Hepatocyte (in vitro differentiated cells): ENCODE results near the gene CHMP2B. TPM values are rescaled to one million over a fixed set of nuclear protein-coding genes. Genes with fewer than 3 reads are reported as not detected.

Experiments used
- DNase-seq: peaks from one replicate; pipeline ENCODE4 v3.0.0-alpha.2; 2016; ENCODE audit warnings: low spot score
- H2AFZ ChIP-seq: fragments of 200-600 bp; sonication (generic); 2 replicates; pipeline ENCODE4 v1.6.0; 2016; ENCODE audit warnings: antibody characterized with exemption, mild to moderate bottlenecking
- H3K27ac ChIP-seq: fragments of 200-600 bp; sonication (generic); 2 replicates; pipeline ENCODE4 v1.5.1; 2016; ENCODE audit warnings: mild to moderate bottlenecking
- H3K27me3 ChIP-seq: fragments of 200-600 bp; sonication (generic); 2 replicates; pipeline ENCODE4 v1.6.1; 2016
- H3K36me3 ChIP-seq: fragments of 200-600 bp; sonication (generic); replicated peaks from 2 replicates; pipeline ENCODE4 v1.5.1; 2016; ENCODE audit warnings: low read depth; ENCODE audit not compliant: insufficient read depth
- H3K4me1 ChIP-seq: fragments of 200-600 bp; sonication (generic); 2 replicates; pipeline ENCODE4 v1.5.1; 2016; ENCODE audit warnings: mild to moderate bottlenecking, moderate library complexity; ENCODE audit not compliant: insufficient read depth
- H3K4me2 ChIP-seq: fragments of 200-600 bp; sonication (generic); 2 replicates; pipeline ENCODE4 v1.6.0; 2016
- H3K4me3 ChIP-seq: fragments of 200-600 bp; sonication (generic); 2 replicates; pipeline ENCODE4 v1.5.1; 2016; ENCODE audit warnings: mild to moderate bottlenecking
- H3K79me2 ChIP-seq: fragments of 200-600 bp; sonication (generic); 2 replicates; pipeline ENCODE4 v1.6.0; 2017; ENCODE audit warnings: mild to moderate bottlenecking
- H3K9me2 ChIP-seq: fragments of 200-600 bp; sonication (generic); replicated peaks from 2 replicates; pipeline ENCODE4 v1.6.0; 2017; ENCODE audit warnings: mild to moderate bottlenecking; ENCODE audit not compliant: insufficient read depth
- H3K9me3 ChIP-seq: fragments of 200-600 bp; sonication (generic); 2 replicates; pipeline ENCODE4 v1.5.1; 2016; ENCODE audit warnings: low read depth, mild to moderate bottlenecking
- H4K20me1 ChIP-seq: fragments of 200-600 bp; sonication (generic); 2 replicates; pipeline ENCODE4 v1.6.0; 2016; ENCODE audit warnings: mild to moderate bottlenecking; ENCODE audit not compliant: insufficient read depth, poor library complexity, severe bottlenecking
- EZH2 ChIP-seq: fragments of 200-600 bp; sonication (generic); IDR thresholded peaks from 2 replicates; pipeline ENCODE4 v1.6.1; 2016; ENCODE audit warnings: antibody characterized with exemption, mild to moderate bottlenecking, borderline replicate concordance
- EZH2phosphoT487 ChIP-seq: fragments of 200-600 bp; sonication (generic); IDR thresholded peaks from one replicate; pipeline ENCODE4 v1.6.1; 2018; ENCODE audit warnings: antibody characterized with exemption, mild to moderate bottlenecking, low read depth, moderate library complexity; ENCODE audit not compliant: unreplicated experiment, severe bottlenecking
- WGBS: methylation state at CpG from one replicate; pipeline ENCODE4 v1.1.6; 2016; ENCODE audit warnings: low lambda C conversion rate; ENCODE audit errors: missing lambda C conversion rate; 5-methylcytosine and 5-hydroxymethylcytosine counted together
- polyA plus RNA-seq: library from polyadenylated mRNA; unstranded; fragments of >200 nt; fragmentation: Nextera tagmentation; extraction: Ambion mirVana; gene quantifications from 2 replicates; pipeline ENCODE4 v1.2.1, GENCODE V29; 2016
- total RNA-seq: library from RNA; depleted of rRNA; stranded (reverse); fragments of >200 nt; gene quantifications from 2 replicates; pipeline ENCODE4 v1.2.3, GENCODE V29; 2014
- TF ChIP-seq, protein P1 (sequence below): fragments of 200-600 bp; sonication (generic); IDR thresholded peaks from 2 replicates; pipeline ENCODE4 v1.5.1; 2016; ENCODE audit warnings: antibody characterized with exemption, mild to moderate bottlenecking; ENCODE audit not compliant: poor library complexity

The CHMP2B gene
- total and polyA plus RNA-seq, 2 experiments from 2014 or later, result 69.5 to 79.3 TPM

DNA sequence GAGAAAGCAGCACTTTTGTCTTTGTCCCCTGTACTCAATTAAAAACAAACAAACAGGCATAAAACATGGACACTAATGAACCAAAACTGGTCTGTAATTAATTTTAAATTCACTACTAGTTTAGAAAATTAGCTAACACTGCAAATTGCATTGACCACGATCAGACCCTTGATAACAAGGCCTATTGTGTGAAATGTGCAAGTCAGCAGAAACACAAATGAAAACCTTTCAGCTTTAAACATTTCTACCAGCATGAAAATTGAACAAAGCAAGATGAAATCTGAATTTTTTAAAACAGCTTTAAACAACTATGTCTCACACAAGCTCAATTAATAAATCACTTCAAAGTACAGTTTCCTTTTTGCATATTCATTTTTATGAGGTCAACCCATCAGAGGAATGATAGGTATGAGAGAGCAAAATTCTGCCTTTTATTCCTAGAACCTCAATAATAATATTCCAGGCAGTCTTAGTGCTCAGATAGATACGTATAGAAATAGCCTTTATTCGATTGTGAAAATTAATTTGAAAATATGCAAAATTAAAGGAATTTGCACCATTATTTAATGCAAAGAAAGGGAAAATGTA, 27.0 kb upstream of the CHMP2B start:
- Histone ChIP-seq H3K27me3 (no peaks in the 10 kb centered on the region), H3K4me1 (no peaks in the 10 kb centered on the region), H3K27ac (no peak overlapping the region), H3K9me3 (no peaks in the 10 kb centered on the region), H4K20me1 (no peaks in the 10 kb centered on the region), H3K9me2 (no peaks in the 10 kb centered on the region), H3K79me2 (no peaks in the 10 kb centered on the region), H2AFZ (no peak overlapping the region), H3K4me2 (no peak overlapping the region), H3K36me3 (no peaks in the 10 kb centered on the region), H3K4me3 (no peak overlapping the region)
- no peak for DNase-seq
- 87% methylated on average over 3 of the region's 3 CpGs for WGBS
- TF ChIP-seq, protein P1, sequence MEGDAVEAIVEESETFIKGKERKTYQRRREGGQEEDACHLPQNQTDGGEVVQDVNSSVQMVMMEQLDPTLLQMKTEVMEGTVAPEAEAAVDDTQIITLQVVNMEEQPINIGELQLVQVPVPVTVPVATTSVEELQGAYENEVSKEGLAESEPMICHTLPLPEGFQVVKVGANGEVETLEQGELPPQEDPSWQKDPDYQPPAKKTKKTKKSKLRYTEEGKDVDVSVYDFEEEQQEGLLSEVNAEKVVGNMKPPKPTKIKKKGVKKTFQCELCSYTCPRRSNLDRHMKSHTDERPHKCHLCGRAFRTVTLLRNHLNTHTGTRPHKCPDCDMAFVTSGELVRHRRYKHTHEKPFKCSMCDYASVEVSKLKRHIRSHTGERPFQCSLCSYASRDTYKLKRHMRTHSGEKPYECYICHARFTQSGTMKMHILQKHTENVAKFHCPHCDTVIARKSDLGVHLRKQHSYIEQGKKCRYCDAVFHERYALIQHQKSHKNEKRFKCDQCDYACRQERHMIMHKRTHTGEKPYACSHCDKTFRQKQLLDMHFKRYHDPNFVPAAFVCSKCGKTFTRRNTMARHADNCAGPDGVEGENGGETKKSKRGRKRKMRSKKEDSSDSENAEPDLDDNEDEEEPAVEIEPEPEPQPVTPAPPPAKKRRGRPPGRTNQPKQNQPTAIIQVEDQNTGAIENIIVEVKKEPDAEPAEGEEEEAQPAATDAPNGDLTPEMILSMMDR, result no peak
- no peak for TF ChIP-seq EZH2
- TF ChIP-seq EZH2phosphoT487, result no peak

DNA sequence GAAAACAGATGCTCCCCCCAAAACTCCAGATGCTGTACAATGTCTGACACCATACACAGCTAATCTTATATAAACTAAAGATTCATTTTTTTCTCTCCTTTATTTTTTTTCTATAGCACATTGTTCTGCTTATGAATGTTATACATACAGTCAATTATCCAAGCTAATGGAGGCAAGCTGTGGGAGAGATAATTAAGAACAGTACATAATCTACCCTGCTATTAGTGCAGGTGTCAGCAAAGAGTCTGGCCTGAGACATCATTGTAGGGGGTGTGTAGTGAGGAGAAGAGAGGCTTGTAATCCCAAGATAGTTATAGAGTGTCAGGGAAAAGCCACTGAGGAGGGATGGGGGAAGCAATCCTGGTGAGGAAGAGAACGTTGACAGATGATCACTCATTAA, 25.4 kb upstream of the CHMP2B start:
- no peaks in the 10 kb centered on the region for H4K20me1 ChIP-seq
- no peak overlapping the region for H3K27ac ChIP-seq
- H2AFZ ChIP-seq, result no peak overlapping the region
- no peaks in the 10 kb centered on the region for H3K9me3 ChIP-seq
- H3K4me3 ChIP-seq, result no peak overlapping the region
- H3K4me1 ChIP-seq, result no peaks in the 10 kb centered on the region
- TF ChIP-seq, protein P1, result no peak
- TF ChIP-seq EZH2 (no peak), EZH2phosphoT487 (no peak)
- no peaks in the 10 kb centered on the region for H3K27me3 ChIP-seq
- no peak overlapping the region for H3K4me2 ChIP-seq
- H3K36me3 ChIP-seq, result no peaks in the 10 kb centered on the region
- WGBS, result 88% methylated on average over 1 of the region's 1 CpG
- no peak for DNase-seq
- H3K9me2 ChIP-seq, result no peaks in the 10 kb centered on the region
- no peaks in the 10 kb centered on the region for H3K79me2 ChIP-seq

DNA sequence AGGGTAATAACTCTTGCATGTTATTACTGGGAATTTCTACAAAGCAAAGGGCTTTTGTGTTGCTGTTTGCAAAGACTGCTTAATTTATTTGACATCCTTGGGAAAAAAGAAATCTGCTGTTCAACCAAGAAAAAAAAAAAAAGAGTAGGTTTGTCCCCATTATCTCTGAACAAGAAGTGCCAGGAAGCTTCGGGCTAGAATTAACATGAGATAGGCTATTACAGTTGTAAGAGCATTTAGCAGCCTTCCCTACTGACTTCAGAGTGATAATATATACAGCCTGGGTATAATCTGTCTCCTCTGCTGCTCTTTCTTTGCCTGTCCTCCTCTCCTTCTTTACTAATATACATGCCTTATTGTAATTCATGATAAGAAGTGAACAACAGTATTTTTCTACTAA, 23.3 kb upstream of the CHMP2B start:
- no peaks in the 10 kb centered on the region for H3K36me3 ChIP-seq
- no peaks in the 10 kb centered on the region for H3K4me1 ChIP-seq
- no peak overlapping the region for H3K4me3 ChIP-seq
- TF ChIP-seq EZH2, result no peak
- TF ChIP-seq EZH2phosphoT487, result no peak
- TF ChIP-seq, protein P1, result no peak
- H3K27me3 ChIP-seq, result no peaks in the 10 kb centered on the region
- no peaks in the 10 kb centered on the region for H3K9me3 ChIP-seq
- no peaks in the 10 kb centered on the region for H3K9me2 ChIP-seq
- H2AFZ ChIP-seq, result no peak overlapping the region
- no peaks in the 10 kb centered on the region for H3K79me2 ChIP-seq
- peak overlapping the region; percentile 2 for H3K27ac ChIP-seq
- no peak for DNase-seq
- H3K4me2 ChIP-seq, result peak overlapping the region; percentile 13
- no peaks in the 10 kb centered on the region for H4K20me1 ChIP-seq
- 20% methylated on average over 1 of the region's 1 CpG for WGBS

DNA sequence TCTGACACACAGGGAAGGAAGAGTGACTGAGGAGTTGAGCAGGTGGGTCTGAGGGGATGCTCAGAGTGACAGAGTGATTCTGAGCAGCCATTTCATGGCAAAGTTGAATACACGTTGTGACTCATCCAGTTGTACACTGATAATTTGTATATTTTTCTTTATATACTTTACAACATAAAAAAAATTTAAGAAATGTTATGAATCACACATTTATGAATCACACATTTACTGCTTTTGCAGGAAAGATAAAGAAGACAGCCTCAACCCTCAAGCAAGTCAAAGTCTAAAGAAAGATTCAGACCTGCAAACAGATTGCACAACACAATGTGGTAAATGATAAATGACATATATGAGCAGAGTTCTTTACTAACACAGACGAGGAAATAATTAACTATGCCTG, 21.0 kb upstream of the CHMP2B start:
- H3K9me2 ChIP-seq, result no peaks in the 10 kb centered on the region
- 21% methylated on average over 2 of the region's 2 CpGs for WGBS
- peak overlapping the region; percentile 25 for H3K4me2 ChIP-seq
- no peak overlapping the region for H3K4me3 ChIP-seq
- no peaks in the 10 kb centered on the region for H3K9me3 ChIP-seq
- no peaks in the 10 kb centered on the region for H3K79me2 ChIP-seq
- peak overlapping the region; percentile 11 for H3K27ac ChIP-seq
- no peaks in the 10 kb centered on the region for H3K27me3 ChIP-seq
- no peak for TF ChIP-seq EZH2phosphoT487
- TF ChIP-seq, protein P1, result no peak
- TF ChIP-seq EZH2, result no peak
- H3K4me1 ChIP-seq, result no peaks in the 10 kb centered on the region
- no peaks in the 10 kb centered on the region for H4K20me1 ChIP-seq
- no peaks in the 10 kb centered on the region for H3K36me3 ChIP-seq
- H2AFZ ChIP-seq, result no peak overlapping the region
- peak; percentile 62 for DNase-seq
